Right cardiac atrium (tissue), 5 donors: ENCODE data around the gene NAPB. TPM values are rescaled to one million over a fixed set of nuclear protein-coding genes. Genes with fewer than 3 reads are reported as not detected.

ENCODE experiments used
- ATAC-seq, 2 donors: fragments of 200-7000 bp; cut with Tn5 transposase; one replicate each; pipeline versions ENCODE4 v1.8.0 to v1.9.1; 2020; ENCODE audit warnings: moderate library complexity in 2 of 2, mild to moderate bottlenecking in 1 of 2
- DNase-seq, 3 donors: peaks; one replicate each; pipeline ENCODE4 v3.0.0-alpha.2; 2020
- H3K27ac ChIP-seq: one replicate; pipeline ENCODE4 v1.5.1; 2013; ENCODE audit warnings: mild to moderate bottlenecking, low read length, control low read depth, moderate library complexity
- H3K27me3 ChIP-seq: one replicate; pipeline ENCODE4 v1.6.1; 2013; ENCODE audit not compliant: control insufficient read depth, insufficient read depth
- H3K4me1 ChIP-seq: one replicate; pipeline ENCODE4 v1.6.1; 2013; ENCODE audit warnings: low read length; ENCODE audit not compliant: control insufficient read depth, insufficient read depth
- H3K4me3 ChIP-seq: one replicate; pipeline ENCODE4 v1.5.1; 2013; ENCODE audit warnings: low read length, control low read depth
- H3K9me3 ChIP-seq: one replicate; pipeline ENCODE4 v1.6.1; 2013; ENCODE audit warnings: low read length; ENCODE audit not compliant: control insufficient read depth
- WGBS: extraction: QIAGEN DNeasy Blood & Tissue Kit; methylation state at CpG from one replicate; pipeline ENCODE4 v1.1.7; 2013; 5-methylcytosine and 5-hydroxymethylcytosine counted together
- intact Hi-C, 4 donors: fragments of 100-400 bp; cut with DNase I; formaldehyde crosslinking; loops; one replicate each; pipeline versions ENCODE4 v1.11.0 to v1.14.0; 2022 to 2023
- polyA plus RNA-seq: library from polyadenylated mRNA; stranded (reverse); fragments of 200-250 nt; gene quantifications from one replicate; pipeline ENCODE4 v1.2.3, GENCODE V29; 2013
- total RNA-seq, 4 donors: library from RNA; stranded (reverse); fragmentation: NEBNext Ultra II Directional; extraction: Animal tissue kit (Norgen Biotek cat#: 25700); gene quantifications; one replicate each; pipeline ENCODE4 v1.2.1, GENCODE V29; 2021
- donor health status: healthy with polysubstance abuse.
- donor health status: DM: no; HTN: yes; CAD: no.
- donor health status: DM: no; HTN: no; CAD: no.
- donor health status: DM: no; HTN: yes; CAD: no; lungs with severe emphysema.
- donor health status: DM: yes; HTN: yes; CAD: no.

NAPB gene
- total and polyA plus RNA-seq, 5 donors, result 4.3 to 8.7 (median 7.6) TPM

GRCh38 chr20:23379772-23380171 is 41.5 kb downstream of the NAPB start:
- H3K9me3 ChIP-seq, result no peaks in the 10 kb centered on the region
- H3K27ac ChIP-seq, result no peak overlapping the region
- DNase-seq (no peak), ATAC-seq (no peak)
- H3K4me1 ChIP-seq, result peaks cover 2% of the 10 kb centered on the region
- H3K4me3 ChIP-seq, result no peak overlapping the region
- intact Hi-C loops, result no loop called here
- no peaks in the 10 kb centered on the region for H3K27me3 ChIP-seq

GRCh38 chr20:23375827-23376226 is 45.5 kb downstream of the NAPB start:
- Histone ChIP-seq H3K27me3 (no peaks in the 10 kb centered on the region), H3K27ac (no peak overlapping the region), H3K4me3 (no peak overlapping the region), H3K9me3 (no peaks in the 10 kb centered on the region), H3K4me1 (no peaks in the 10 kb centered on the region)
- intact Hi-C loops, result no loop called here
- ATAC-seq (no peak), DNase-seq (no peak)
- 88% methylated on average over 5 of the region's 5 CpGs for WGBS

GRCh38 chr20:23374441-23374840 is 46.8 kb downstream of the NAPB start:
- Histone ChIP-seq H3K9me3 (no peaks in the 10 kb centered on the region), H3K4me3 (no peak overlapping the region), H3K27me3 (no peaks in the 10 kb centered on the region), H3K27ac (no peak overlapping the region), H3K4me1 (no peaks in the 10 kb centered on the region)
- DNase-seq, result peak in 1 of 3 donors; percentile 55
- intact Hi-C loops, result no loop called here
- 80% methylated on average over 5 of the region's 5 CpGs for WGBS
- ATAC-seq, result peak; percentile 23 to 70

- H3K4me1 ChIP-seq, result no peaks in the 10 kb centered on the region
- DNase-seq (no peak), ATAC-seq (no peak)
- no peak overlapping the region for H3K27ac ChIP-seq
- H3K4me3 ChIP-seq, result no peak overlapping the region
- 73% methylated on average over 4 of the region's 4 CpGs for WGBS
- H3K27me3 ChIP-seq, result no peaks in the 10 kb centered on the region
- no peaks in the 10 kb centered on the region for H3K9me3 ChIP-seq
- intact Hi-C loops, result no loop called here
These were observed 49.8 kb downstream of the NAPB start for GRCh38 chr20:23371496-23371895.

- ATAC-seq, result no peak
- no peak overlapping the region for H3K27ac ChIP-seq
- DNase-seq, result no peak
- H3K4me1 ChIP-seq, result no peaks in the 10 kb centered on the region
- no peak overlapping the region for H3K4me3 ChIP-seq
- intact Hi-C loops, result no loop called here
- no peaks in the 10 kb centered on the region for H3K9me3 ChIP-seq
- H3K27me3 ChIP-seq, result no peaks in the 10 kb centered on the region
- WGBS, result 92% methylated on average over 3 of the region's 3 CpGs
These were observed 50.4 kb downstream of the NAPB start for GRCh38 chr20:23370873-23371272.

GRCh38 chr20:23370274-23370673 is 51.0 kb downstream of the NAPB start:
- WGBS, result 91% methylated on average over 5 of the region's 5 CpGs
- Histone ChIP-seq H3K4me1 (no peaks in the 10 kb centered on the region), H3K9me3 (no peaks in the 10 kb centered on the region), H3K4me3 (no peak overlapping the region), H3K27ac (no peak overlapping the region), H3K27me3 (no peaks in the 10 kb centered on the region)
- DNase-seq (no peak), ATAC-seq (no peak)
- intact Hi-C loops, result no loop called here

GRCh38 chr20:23369072-23369823 is 52.0 kb downstream of the NAPB start:
- H3K9me3 ChIP-seq, result no peaks in the 10 kb centered on the region
- no peak overlapping the region for H3K27ac ChIP-seq
- peaks cover 2% of the 10 kb centered on the region for H3K4me1 ChIP-seq
- DNase-seq, result no peak
- H3K4me3 ChIP-seq, result no peak overlapping the region
- intact Hi-C loops, result no loop called here
- no peak for ATAC-seq
- 96% methylated on average over 14 of the region's 14 CpGs for WGBS
- no peaks in the 10 kb centered on the region for H3K27me3 ChIP-seq

- intact Hi-C loops, result no loop called here
- Histone ChIP-seq H3K4me1 (peaks cover 2% of the 10 kb centered on the region), H3K27ac (no peak overlapping the region), H3K27me3 (no peaks in the 10 kb centered on the region), H3K4me3 (no peak overlapping the region), H3K9me3 (no peaks in the 10 kb centered on the region)
- ATAC-seq (no peak), DNase-seq (no peak)
- 93% methylated on average over 2 of the region's 2 CpGs for WGBS
These were observed 52.8 kb downstream of the NAPB start for GRCh38 chr20:23368316-23369071.

- Histone ChIP-seq H3K4me1 (peaks cover 2% of the 10 kb centered on the region), H3K27me3 (no peaks in the 10 kb centered on the region), H3K9me3 (no peaks in the 10 kb centered on the region), H3K4me3 (no peak overlapping the region), H3K27ac (no peak overlapping the region)
- intact Hi-C loops, result no loop called here
- no peak for ATAC-seq
- no peak for DNase-seq
These were observed 53.5 kb downstream of the NAPB start for GRCh38 chr20:23367770-23368169.

GRCh38 chr20:23366384-23366783 is 54.9 kb downstream of the NAPB start:
- intact Hi-C loops, result no loop called here
- Histone ChIP-seq H3K9me3 (no peaks in the 10 kb centered on the region), H3K27me3 (no peaks in the 10 kb centered on the region), H3K4me1 (peaks cover 2% of the 10 kb centered on the region), H3K4me3 (no peak overlapping the region), H3K27ac (no peak overlapping the region)
- WGBS, result 40% methylated on average over 1 of the region's 1 CpG
- DNase-seq (no peak), ATAC-seq (no peak)

- WGBS, result 94% methylated on average over 65 of the region's 65 CpGs
- Histone ChIP-seq H3K9me3 (no peaks in the 10 kb centered on the region), H3K27me3 (no peaks in the 10 kb centered on the region), H3K27ac (no peak overlapping the region), H3K4me3 (no peak overlapping the region), H3K4me1 (peaks cover 2% of the 10 kb centered on the region)
- intact Hi-C loops, result no loop called here
- ATAC-seq (no peak), DNase-seq (peak in 1 of 3 donors; percentile 67)
These were observed 55.7 kb downstream of the NAPB start for GRCh38 chr20:23365390-23366165.
